A549 (cell line): ENCODE results near the gene STX12.

Source experiments
- BHLHE40 ChIP-seq: IDR thresholded peaks from 2 replicates; pipeline ENCODE4 v1.6.1; 2012; ENCODE audit warnings: low read depth, low read length, inconsistent platforms
- CTCF ChIP-seq: fragments of >200 bp; sonication (Bioruptor Twin); formaldehyde crosslinking; IDR thresholded peaks from 3 replicates; pipeline ENCODE4 v1.5.1; 2016
- KDM5A ChIP-seq: fragments of 200-600 bp; sonication (generic); IDR thresholded peaks from 2 replicates; pipeline ENCODE4 v1.6.1; 2016; ENCODE audit warnings: antibody characterized with exemption, mild to moderate bottlenecking
- MAX ChIP-seq: IDR thresholded peaks from 2 replicates; pipeline ENCODE4 v1.6.1; 2012
- MYC ChIP-seq: IDR thresholded peaks from 2 replicates; pipeline ENCODE4 v1.6.1; 2012; ENCODE audit warnings: mild to moderate bottlenecking, inconsistent platforms, low read length, improper control_type of control experiment, borderline replicate concordance
- PHF8 ChIP-seq: fragments of 200-600 bp; sonication (generic); IDR thresholded peaks from 2 replicates; pipeline ENCODE4 v1.6.1; 2016; ENCODE audit warnings: low read depth, mild to moderate bottlenecking, antibody characterized with exemption, moderate library complexity, borderline replicate concordance
- POLR2A ChIP-seq: IDR thresholded peaks from 2 replicates; pipeline ENCODE4 v1.6.1; 2012; ENCODE audit warnings: mild to moderate bottlenecking, low read length
- SREBF2 ChIP-seq: fragments of 450-650 bp; IDR thresholded peaks from 2 replicates; pipeline ENCODE4 v1.6.1; 2014; ENCODE audit warnings: mild to moderate bottlenecking, moderate library complexity
- TF ChIP-seq, protein P1 (sequence below): fragments of 250-450 bp; sonication (Bioruptor Pico); IDR thresholded peaks from 2 replicates; pipeline ENCODE4 v1.5.0; 2021; ENCODE audit warnings: mild to moderate bottlenecking, moderate library complexity, borderline replicate concordance

DNA sequence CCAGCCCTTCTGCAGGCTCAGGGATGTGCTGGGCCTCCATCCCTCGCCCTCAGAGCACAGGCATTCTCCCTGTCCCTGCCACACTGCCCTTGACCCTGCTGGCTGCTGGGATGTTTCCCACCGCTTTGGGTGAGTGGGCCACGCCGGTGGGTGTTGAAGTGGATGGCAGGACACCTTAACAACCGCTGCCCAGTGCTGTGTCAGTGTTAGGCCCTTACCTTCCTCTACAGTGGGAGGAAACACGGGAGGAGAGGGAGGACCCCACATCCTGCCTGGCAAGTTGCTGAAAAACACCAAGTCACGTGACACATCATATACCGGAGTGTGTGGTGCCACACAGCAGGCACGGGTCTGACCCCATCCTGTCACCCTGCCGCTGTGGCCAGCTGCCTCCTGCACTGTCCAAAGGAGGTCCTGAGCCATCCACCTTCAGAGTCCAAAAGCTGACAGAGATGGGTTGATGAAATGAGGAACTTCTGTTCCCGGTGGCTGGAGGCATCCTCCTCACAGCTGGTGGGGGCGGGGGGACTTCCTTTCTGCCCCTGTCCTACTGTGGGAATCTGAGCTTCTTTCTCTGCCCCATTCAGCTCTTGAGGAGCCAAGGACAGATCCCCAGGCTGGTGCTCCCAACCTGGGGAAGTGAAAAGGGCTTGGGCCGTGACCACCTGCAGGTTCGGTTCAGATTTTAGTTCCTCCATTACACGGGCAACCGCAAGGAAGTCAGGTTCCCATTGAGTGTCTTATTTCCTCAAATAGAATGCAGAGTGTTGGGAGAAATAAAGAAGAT is 96.1 kb downstream of the STX12 start:
- TF ChIP-seq MAX (no peak), POLR2A (no peak), CTCF (no peak), BHLHE40 (no peak), KDM5A (no peak), MYC (no peak), PHF8 (no peak), SREBF2 (no peak)
- TF ChIP-seq, protein P1, sequence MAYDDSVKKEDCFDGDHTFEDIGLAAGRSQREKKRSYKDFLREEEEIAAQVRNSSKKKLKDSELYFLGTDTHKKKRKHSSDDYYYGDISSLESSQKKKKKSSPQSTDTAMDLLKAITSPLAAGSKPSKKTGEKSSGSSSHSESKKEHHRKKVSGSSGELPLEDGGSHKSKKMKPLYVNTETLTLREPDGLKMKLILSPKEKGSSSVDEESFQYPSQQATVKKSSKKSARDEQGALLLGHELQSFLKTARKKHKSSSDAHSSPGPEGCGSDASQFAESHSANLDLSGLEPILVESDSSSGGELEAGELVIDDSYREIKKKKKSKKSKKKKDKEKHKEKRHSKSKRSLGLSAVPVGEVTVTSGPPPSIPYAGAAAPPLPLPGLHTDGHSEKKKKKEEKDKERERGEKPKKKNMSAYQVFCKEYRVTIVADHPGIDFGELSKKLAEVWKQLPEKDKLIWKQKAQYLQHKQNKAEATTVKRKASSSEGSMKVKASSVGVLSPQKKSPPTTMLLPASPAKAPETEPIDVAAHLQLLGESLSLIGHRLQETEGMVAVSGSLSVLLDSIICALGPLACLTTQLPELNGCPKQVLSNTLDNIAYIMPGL (CRISPR knock-in tag), result no peak
